Fibroblast of lung (primary cell): ENCODE measurements around the gene ZMYND19.

Experiments
- EZH2 ChIP-seq: IDR thresholded peaks from 2 replicates; pipeline ENCODE4 v1.5.1; 2012; ENCODE audit warnings: low read length, control low read depth, mild to moderate bottlenecking; ENCODE audit errors: missing control alignments
- TF ChIP-seq, protein P1 (sequence below), 2 donors: IDR thresholded peaks in 1 of 2; conservative IDR thresholded peaks in 1 of 2; 1 replicate in 1 of 2; 2 replicates in 1 of 2; pipeline ENCODE4 v1.5.1; 2011 to 2012; ENCODE audit warnings: low read length in 2 of 2, control low read depth in 1 of 2, inconsistent platforms in 1 of 2, low read depth in 1 of 2, mild to moderate bottlenecking in 1 of 2

DNA sequence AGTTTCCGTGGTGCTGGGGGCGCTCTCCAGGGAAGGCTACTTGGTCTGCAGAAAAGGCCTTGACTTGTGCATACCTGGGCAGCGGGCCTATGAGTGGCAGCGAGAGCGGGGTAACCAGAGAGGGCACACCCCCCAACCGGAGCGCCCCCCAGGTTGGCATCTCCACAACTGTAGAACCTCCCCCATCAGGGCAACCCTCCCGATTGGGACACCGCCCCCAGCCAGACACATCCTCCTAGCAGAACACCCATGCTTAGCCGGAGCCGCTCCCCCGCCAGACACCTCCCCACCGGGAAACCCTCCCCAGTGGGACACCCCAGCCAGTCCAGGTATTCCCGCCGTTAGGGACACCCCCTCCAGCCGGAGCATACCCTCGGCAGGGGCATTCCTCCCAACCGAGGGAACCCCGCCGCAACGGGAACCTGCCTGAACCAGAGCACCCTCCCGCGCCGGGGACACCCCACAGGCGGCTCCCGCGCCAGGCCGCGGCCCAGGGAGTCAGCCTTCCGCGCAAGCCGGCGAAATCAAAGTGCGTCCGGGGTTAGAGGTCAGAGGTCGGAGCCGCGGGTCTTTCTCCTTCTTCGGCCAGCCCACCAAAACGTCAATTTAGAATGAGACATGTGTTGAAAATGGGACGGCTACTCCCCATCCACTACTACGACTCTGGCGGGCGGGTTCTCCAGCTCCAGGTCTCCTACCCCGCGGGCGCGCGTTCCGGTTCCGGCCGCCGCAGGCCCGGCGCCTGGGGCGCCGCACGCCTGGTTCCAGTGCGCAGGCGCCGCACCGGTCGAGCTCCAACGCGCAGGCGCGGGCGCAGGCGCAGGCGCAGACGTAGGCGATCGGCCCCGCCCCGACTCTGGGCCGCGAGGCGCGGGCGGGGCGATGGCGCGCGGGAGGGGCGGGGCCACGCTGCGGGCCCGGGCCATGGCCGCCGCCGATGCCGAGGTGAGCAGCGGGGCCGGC, 28.1 kb upstream of the ZMYND19 start, which contains the start of gene EHMT1:
- TF ChIP-seq, protein P1, sequence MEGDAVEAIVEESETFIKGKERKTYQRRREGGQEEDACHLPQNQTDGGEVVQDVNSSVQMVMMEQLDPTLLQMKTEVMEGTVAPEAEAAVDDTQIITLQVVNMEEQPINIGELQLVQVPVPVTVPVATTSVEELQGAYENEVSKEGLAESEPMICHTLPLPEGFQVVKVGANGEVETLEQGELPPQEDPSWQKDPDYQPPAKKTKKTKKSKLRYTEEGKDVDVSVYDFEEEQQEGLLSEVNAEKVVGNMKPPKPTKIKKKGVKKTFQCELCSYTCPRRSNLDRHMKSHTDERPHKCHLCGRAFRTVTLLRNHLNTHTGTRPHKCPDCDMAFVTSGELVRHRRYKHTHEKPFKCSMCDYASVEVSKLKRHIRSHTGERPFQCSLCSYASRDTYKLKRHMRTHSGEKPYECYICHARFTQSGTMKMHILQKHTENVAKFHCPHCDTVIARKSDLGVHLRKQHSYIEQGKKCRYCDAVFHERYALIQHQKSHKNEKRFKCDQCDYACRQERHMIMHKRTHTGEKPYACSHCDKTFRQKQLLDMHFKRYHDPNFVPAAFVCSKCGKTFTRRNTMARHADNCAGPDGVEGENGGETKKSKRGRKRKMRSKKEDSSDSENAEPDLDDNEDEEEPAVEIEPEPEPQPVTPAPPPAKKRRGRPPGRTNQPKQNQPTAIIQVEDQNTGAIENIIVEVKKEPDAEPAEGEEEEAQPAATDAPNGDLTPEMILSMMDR (conservative IDR thresholded peaks at IDR 0.05 in 1 of 2, IDR thresholded peaks at IDR 0.05 in 1 of 2; ENCODE audit: low read depth in 1 of 2, low read length in 2 of 2): peak in 1 of 2 donors; percentile 5
- no peak for TF ChIP-seq EZH2
